OCI-LY7 (cell line): Measurements from ENCODE around the gene TPPP. TPM values are rescaled to one million over a fixed set of nuclear protein-coding genes. Genes with fewer than 3 reads are reported as not detected.
"Not testable (repeated sequence)": the region's sequence is repeated elsewhere in the genome, so short reads cannot be mapped to it uniquely, and the experiment has no call there.

Experiments
- BruUV-seq: library from RNA; stranded (reverse); fragments of 400-500 nt; replicated peaks from 2 replicates; lab custom pipeline; 2021; lab: Mats Ljungman, UMichigan
- CTCF ChIA-PET: fragments of 300-600 bp; sonication (Branson Sonifier 250); formaldehyde crosslinking; loops from one replicate; lab custom pipeline; 2022; ENCODE audit warnings: antibody characterized with exemption; ENCODE audit not compliant: unreplicated experiment; lab: Charles Lee
- POLR2A ChIA-PET: fragments of 300-600 bp; sonication (Branson Sonifier 250); formaldehyde crosslinking; loops from one replicate; lab custom pipeline; 2022; ENCODE audit warnings: antibody characterized with exemption; lab: Charles Lee
- DNase-seq: peaks from one replicate; pipeline ENCODE4 v3.0.0-alpha.2; 2015; ENCODE audit warnings: low spot score
- H2AFZ ChIP-seq: fragments of 200-600 bp; sonication (generic), shearing (Covaris generic); 2 replicates; pipeline ENCODE4 v1.6.1; 2014; ENCODE audit warnings: mild to moderate bottlenecking, antibody characterized with exemption, low read length, moderate library complexity
- H3K27ac ChIP-seq: fragments of 200-600 bp; sonication (generic); 2 replicates; pipeline ENCODE4 v1.5.1; 2014; ENCODE audit warnings: mixed run types, low read depth, mild to moderate bottlenecking, moderate library complexity, low read length, inconsistent platforms; ENCODE audit not compliant: poor library complexity, severe bottlenecking
- H3K36me3 ChIP-seq: fragments of 200-600 bp; sonication (generic); 2 replicates; pipeline ENCODE4 v1.6.1; 2014; ENCODE audit warnings: mild to moderate bottlenecking, antibody characterized with exemption, low read length, moderate library complexity, mixed read lengths; ENCODE audit not compliant: insufficient read depth
- H3K4me1 ChIP-seq: fragments of 200-600 bp; sonication (generic); 2 replicates; pipeline ENCODE4 v1.5.1; 2014; ENCODE audit warnings: mild to moderate bottlenecking, low read length; ENCODE audit not compliant: insufficient read depth, poor library complexity, severe bottlenecking
- H3K4me2 ChIP-seq: fragments of 200-600 bp; sonication (generic); 2 replicates; pipeline ENCODE4 v1.6.1; 2014; ENCODE audit warnings: mild to moderate bottlenecking, low read length
- H3K4me3 ChIP-seq: fragments of 200-600 bp; sonication (generic); 2 replicates; pipeline ENCODE4 v1.5.1; 2014; ENCODE audit warnings: mild to moderate bottlenecking, low read depth, low read length; ENCODE audit not compliant: poor library complexity, severe bottlenecking
- H3K79me2 ChIP-seq: fragments of 200-600 bp; sonication (generic); 2 replicates; pipeline ENCODE4 v1.6.1; 2016; ENCODE audit warnings: low read depth, mild to moderate bottlenecking, low read length, moderate library complexity, mixed read lengths; ENCODE audit not compliant: insufficient read depth
- H3K9me2 ChIP-seq: fragments of 200-600 bp; sonication (generic); 2 replicates; pipeline ENCODE4 v1.6.1; 2016; ENCODE audit warnings: mild to moderate bottlenecking, low read length, mixed read lengths; ENCODE audit not compliant: insufficient read depth
- H3K9me3 ChIP-seq: fragments of 200-600 bp; sonication (generic); 2 replicates; pipeline ENCODE4 v1.6.1; 2014; ENCODE audit warnings: mild to moderate bottlenecking, mixed run types, low read length, mixed read lengths
- H4K20me1 ChIP-seq: fragments of 200-600 bp; sonication (generic); 2 replicates; pipeline ENCODE4 v1.6.1; 2014; ENCODE audit warnings: mild to moderate bottlenecking, antibody characterized with exemption, low read length, moderate library complexity, mixed read lengths; ENCODE audit not compliant: insufficient read depth
- intact Hi-C: fragments of 100-400 bp; cut with micrococcal nuclease; formaldehyde crosslinking; loops from one replicate; pipeline ENCODE4 v1.10.0; 2022; ENCODE audit not compliant: unreplicated experiment
- total RNA-seq, 2 experiments: library from RNA; depleted of rRNA in 1 of 2; stranded (reverse); fragments of >200 nt in 1 of 2; shearing (Covaris generic) in 1 of 2; gene quantifications; 2 replicates each; pipeline ENCODE4 v1.2.3, GENCODE V29; 2014 to 2022
- TF ChIP-seq, protein P1 (sequence below): fragments of 200-600 bp; sonication (generic); conservative IDR thresholded peaks from 2 replicates; pipeline ENCODE4 v1.5.1; 2014; ENCODE audit warnings: mild to moderate bottlenecking, antibody characterized with exemption, low read length, moderate library complexity, mixed read lengths

The TPPP gene
- total RNA-seq, 2 experiments from 2014 or later: not detected

DNA sequence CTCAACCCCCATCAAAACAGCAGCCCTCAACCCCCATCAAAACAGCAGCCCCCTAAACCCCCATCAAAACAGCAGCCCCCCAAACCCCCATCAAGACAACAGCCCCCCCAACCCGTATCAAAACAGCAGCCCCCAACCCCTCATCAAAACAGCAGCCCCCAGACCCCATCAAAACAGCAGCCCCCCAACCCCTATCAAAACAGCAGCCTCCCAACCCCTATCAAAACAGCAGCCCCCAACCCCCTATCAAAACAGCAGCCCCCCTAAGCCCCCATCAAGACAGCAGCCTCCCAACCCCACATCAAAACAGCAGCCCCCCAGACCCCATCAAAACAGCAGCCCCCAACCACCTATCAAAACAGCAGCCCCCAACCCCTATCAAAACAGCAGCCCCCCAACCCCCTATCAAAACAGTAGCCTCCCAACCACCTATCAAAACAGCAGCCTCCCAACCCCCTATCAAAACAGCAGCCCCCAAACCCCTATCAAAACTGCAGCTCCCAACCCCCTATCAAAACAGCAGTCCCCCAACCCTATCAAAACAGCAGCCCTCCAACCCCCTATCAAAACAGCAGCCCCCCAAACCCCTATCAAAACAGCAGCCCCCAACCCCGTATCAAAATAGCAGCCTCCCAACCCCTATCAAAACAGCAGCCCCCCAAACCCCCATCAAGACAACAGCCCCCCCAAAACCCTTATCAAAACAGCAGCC lies 1.2 kb downstream of the TPPP start:
- H3K9me2 ChIP-seq: no peaks in the 10 kb centered on the region
- TF ChIP-seq, protein P1, sequence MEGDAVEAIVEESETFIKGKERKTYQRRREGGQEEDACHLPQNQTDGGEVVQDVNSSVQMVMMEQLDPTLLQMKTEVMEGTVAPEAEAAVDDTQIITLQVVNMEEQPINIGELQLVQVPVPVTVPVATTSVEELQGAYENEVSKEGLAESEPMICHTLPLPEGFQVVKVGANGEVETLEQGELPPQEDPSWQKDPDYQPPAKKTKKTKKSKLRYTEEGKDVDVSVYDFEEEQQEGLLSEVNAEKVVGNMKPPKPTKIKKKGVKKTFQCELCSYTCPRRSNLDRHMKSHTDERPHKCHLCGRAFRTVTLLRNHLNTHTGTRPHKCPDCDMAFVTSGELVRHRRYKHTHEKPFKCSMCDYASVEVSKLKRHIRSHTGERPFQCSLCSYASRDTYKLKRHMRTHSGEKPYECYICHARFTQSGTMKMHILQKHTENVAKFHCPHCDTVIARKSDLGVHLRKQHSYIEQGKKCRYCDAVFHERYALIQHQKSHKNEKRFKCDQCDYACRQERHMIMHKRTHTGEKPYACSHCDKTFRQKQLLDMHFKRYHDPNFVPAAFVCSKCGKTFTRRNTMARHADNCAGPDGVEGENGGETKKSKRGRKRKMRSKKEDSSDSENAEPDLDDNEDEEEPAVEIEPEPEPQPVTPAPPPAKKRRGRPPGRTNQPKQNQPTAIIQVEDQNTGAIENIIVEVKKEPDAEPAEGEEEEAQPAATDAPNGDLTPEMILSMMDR: no peak
- H3K4me3 ChIP-seq: no peak overlapping the region
- ChIA-PET CTCF (no interaction called here), POLR2A (no interaction called here)
- H3K9me3 ChIP-seq: no peaks in the 10 kb centered on the region
- no peak for DNase-seq
- no peak overlapping the region for H2AFZ ChIP-seq
- H3K4me1 ChIP-seq: no peaks in the 10 kb centered on the region
- no peaks in the 10 kb centered on the region for H3K36me3 ChIP-seq
- no peak overlapping the region for H3K4me2 ChIP-seq
- H3K27ac ChIP-seq: no peak overlapping the region
- BruUV-seq: no TSS peak
- no peaks in the 10 kb centered on the region for H3K79me2 ChIP-seq
- no peaks in the 10 kb centered on the region for H4K20me1 ChIP-seq
- intact Hi-C loops: no loop called here

DNA sequence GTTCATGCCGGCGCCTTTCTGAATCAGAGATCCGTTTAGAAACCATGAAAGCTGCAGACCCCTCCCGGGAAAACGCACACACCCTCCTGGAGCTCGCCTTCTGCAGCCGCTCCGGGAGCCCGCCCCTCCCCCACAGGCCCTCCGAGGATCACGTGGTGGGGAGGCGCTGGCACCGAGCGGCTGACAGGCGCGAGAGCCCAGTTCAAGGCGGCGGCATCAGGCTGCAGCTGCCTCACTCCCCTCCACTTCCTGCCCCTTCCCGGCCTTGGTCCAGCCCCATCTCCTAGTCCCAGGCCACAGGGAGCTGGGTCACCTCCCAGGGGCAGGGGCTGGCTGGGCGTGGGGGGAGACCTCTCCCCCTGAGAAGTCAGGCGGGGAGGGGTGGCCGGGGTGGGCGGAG lies 2.1 kb downstream of the TPPP start:
- DNase-seq, H3K79me2 ChIP-seq, H3K9me3 ChIP-seq, H2AFZ ChIP-seq, CTCF ChIA-PET, H4K20me1 ChIP-seq, H3K4me3 ChIP-seq, BruUV-seq, H3K4me1 ChIP-seq, H3K36me3 ChIP-seq, POLR2A ChIA-PET, H3K9me2 ChIP-seq, intact Hi-C loops, H3K27ac ChIP-seq: not testable (repeated sequence)
- peak overlapping the region; percentile 26; the same call in 1 of the 2 replicates for H3K4me2 ChIP-seq

DNA sequence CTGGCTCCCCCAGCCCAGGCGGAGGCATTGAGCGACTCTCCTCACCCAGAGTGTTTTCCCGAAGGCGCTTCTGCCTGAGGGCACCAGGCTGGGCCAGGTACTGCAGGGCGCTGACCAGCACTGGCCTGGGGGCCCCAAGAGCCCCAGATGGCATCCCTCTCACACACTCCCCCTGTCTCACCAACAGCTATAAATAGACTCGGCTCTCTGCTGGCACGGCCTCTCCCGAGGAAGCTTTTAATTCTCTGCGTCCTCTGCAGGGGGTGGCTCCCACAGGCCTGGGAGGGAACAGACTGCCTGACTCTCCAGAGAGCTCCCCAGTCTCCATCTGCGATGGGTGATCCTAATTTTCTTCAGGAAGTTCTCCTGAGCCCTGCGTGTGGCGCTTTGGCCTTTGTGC lies 2.9 kb downstream of the TPPP start:
- CTCF ChIA-PET, H2AFZ ChIP-seq, intact Hi-C loops, H3K4me3 ChIP-seq, H3K4me2 ChIP-seq, H3K27ac ChIP-seq, BruUV-seq, H4K20me1 ChIP-seq, H3K36me3 ChIP-seq, H3K4me1 ChIP-seq, DNase-seq, H3K9me3 ChIP-seq, H3K9me2 ChIP-seq, H3K79me2 ChIP-seq, POLR2A ChIA-PET: not testable (repeated sequence)

DNA sequence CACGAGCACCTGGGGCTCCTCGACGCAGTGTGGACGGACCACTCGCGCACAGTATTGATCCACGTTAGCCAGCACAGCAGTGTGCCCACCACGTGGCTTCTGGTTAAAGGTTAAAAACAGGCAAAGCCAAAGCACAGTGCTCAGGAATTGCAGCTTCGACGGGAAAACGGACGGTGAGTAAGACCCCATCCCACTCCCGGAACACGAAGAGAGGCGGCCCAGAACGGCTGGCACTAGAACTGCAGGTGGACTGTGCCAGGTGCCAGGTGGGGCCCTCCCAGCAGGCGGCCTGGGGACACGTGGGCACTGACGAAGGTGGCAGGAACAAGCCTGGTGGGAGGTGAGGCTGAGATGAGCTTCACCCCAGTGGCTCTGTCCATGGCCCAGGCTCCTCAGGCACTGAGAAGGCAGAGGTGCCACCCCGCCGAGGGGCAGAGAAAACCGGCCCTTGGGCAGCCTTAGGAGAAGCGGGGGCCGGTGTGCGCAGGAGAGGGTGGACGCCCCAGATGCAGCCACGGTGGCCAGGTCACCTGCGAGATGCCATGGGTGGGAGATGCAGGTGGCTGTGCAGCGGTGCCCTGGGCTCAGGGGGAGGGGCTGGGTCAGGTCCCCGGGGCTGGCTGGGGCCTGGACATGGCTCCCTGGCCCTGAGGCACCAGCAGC lies 4.7 kb downstream of the TPPP start:
- CTCF ChIA-PET, H3K27ac ChIP-seq, BruUV-seq, DNase-seq, H2AFZ ChIP-seq, H3K9me3 ChIP-seq, POLR2A ChIA-PET, H3K4me3 ChIP-seq, H3K79me2 ChIP-seq, intact Hi-C loops, H3K4me2 ChIP-seq, H4K20me1 ChIP-seq, H3K9me2 ChIP-seq, H3K36me3 ChIP-seq, H3K4me1 ChIP-seq: not testable (repeated sequence)

DNA sequence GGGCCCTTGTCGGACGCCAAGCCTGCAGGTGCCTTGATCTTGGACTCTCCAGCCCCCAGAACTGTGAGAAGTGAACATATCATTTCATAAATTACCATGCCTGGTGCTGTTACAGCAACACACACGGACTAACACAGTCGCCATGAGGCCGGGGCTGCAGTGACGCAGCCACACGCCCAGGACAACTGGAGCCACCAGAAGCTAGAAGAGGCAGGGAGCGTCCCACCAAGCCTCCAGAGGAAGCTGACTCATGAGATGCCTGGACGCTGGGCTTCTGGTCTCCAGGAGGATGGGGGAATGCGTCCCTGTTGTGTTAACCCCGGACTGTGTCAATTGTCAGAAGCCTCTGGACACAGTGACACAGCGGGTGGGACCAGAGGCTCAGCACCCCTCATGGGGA lies 6.2 kb downstream of the TPPP start:
- H2AFZ ChIP-seq, H3K4me1 ChIP-seq, H3K4me2 ChIP-seq, intact Hi-C loops, H3K4me3 ChIP-seq, CTCF ChIA-PET, H3K9me2 ChIP-seq, H4K20me1 ChIP-seq, H3K79me2 ChIP-seq, BruUV-seq, H3K36me3 ChIP-seq, H3K27ac ChIP-seq, DNase-seq, POLR2A ChIA-PET, H3K9me3 ChIP-seq: not testable (repeated sequence)

DNA sequence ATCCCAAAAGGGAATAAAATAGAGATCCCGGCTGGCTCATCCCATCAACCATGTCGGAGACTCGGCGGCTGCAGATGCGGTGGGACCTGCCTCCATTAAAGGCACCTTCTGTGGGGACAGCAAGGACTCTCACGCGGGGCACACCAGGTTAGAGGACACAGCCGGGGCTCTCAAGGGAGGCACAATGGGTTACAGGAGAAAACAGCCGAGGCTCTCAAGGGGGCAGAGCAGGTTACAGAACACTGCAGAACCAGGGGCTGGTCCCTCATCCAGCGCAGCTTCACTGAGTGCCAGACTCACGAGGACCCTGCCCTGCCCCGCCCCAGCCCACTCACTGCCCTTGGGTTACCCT lies 7.0 kb downstream of the TPPP start:
- H4K20me1 ChIP-seq, POLR2A ChIA-PET, H3K4me2 ChIP-seq, H3K9me2 ChIP-seq, H2AFZ ChIP-seq, H3K27ac ChIP-seq, H3K4me1 ChIP-seq, CTCF ChIA-PET, H3K9me3 ChIP-seq, DNase-seq, intact Hi-C loops, H3K36me3 ChIP-seq, BruUV-seq, H3K4me3 ChIP-seq, H3K79me2 ChIP-seq: not testable (repeated sequence)
